ENCODE measurements around the gene PI4K2A.
"Not testable (repeated sequence)": the region's sequence is repeated elsewhere in the genome, so short reads cannot be mapped to it uniquely, and the experiment has no call there.

Gene PI4K2A

GRCh38 chr10:97631098-97631497 lies 9.4 kb upstream of the PI4K2A start:
- no peak for DNase-seq (ENCODE audit: low read depth in 2 of 2)

DNA sequence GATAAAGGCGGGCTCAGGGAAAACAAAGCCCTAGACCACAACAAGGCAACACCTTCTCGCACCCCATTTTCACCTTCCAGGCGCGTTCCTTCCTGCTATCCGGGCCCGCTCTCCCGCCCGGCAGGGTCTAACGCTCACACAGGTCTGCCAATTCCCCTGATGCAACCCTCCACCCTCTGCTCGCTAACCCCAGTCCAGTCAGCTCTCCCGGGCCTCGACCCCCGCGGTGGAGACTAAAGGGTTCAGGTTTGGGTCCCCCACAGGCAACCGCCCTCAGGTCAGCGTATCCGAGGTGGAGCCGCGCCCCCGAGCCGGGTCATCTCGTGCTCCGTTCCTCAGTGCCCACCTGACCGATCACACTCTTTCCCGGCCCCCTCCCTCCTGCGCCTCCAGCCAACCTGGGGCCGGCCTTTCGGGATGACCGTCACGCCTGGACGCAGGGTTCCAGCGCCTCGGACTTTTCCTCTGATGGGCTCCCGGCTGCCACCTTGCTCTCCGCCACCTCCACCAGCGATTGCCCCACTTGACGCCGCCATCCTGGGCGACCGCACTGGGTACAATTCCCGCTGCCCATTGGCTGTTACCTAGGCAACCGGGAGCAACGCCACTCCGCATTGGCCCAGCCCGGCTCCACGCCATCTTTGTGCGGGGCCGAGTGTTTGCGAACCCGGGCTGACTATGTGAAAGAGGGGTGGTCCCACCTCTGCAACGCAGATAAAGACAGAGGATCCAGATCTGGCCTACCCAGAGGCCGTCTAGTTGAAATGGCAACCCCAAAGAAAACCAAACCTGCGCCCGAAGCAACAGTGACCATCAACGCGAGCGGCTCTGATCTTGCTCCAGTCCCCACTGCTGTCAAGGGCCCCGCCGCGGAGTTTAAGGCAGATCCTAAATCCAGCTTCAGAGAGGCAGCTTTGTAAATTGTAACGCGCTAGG lies 7.3 kb upstream of the PI4K2A start, which contains the start of gene MORN4:
Gene MORN4 (minus strand): TSS at position 552 of the 936 bp plus-strand sequence. CDS start 13,847 bp downstream, outside the sequence.
- DNase-seq (ENCODE audit: low read depth in 2 of 2) = peak; percentile 83 to 88

DNA sequence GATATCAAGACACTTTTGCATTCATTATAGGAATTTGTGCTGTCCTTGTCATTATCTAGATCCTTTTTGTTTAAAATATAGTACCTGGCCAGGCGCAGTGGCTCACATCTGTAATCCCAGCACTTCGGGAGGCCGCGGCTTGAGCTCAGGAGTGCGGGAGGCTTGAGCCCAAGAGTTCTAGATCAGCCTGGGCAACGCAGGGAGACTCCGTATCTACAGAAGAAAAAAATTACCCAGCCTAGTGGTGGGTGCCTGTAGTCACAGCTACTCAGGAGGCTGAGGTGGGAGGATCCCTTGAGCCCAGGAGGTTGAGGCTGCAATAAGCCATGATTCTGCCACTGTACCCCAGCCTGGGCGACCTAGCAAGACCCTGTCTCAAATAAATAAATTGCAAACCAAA lies 6.5 kb upstream of the PI4K2A start:
- DNase-seq (ENCODE audit: low read depth in 2 of 2) = peak; percentile 1 to 7

DNA sequence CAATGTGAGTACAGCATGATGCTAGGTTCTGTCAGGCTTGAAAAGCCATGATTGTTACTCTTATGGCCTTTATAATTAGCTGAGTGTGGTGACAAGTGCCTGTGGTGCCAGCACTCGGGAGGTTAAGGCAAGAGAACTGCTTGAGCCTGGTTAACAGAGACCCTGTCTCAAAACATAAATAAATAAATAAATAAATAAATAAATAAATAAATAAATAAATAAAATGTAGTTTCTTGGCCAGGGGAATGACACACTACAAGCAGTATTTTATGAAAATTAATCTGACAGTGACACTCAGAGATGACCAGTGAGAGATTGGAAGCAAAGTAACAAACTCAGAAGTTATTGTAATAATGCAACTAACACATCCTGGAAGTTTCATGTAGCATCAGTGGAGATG lies 4.9 kb upstream of the PI4K2A start:
- DNase-seq (ENCODE audit: low read depth in 2 of 2) = no peak

- DNase-seq (ENCODE audit: low read depth in 2 of 2) = not testable (repeated sequence)
Measured at GRCh38 chr10:97639090-97639489, 1.4 kb upstream of the PI4K2A start.

- peak; percentile 5 to 6 for DNase-seq (ENCODE audit: low read depth in 2 of 2)
Measured at GRCh38 chr10:97640868-97641811, 669 bp downstream of the PI4K2A start.

DNA sequence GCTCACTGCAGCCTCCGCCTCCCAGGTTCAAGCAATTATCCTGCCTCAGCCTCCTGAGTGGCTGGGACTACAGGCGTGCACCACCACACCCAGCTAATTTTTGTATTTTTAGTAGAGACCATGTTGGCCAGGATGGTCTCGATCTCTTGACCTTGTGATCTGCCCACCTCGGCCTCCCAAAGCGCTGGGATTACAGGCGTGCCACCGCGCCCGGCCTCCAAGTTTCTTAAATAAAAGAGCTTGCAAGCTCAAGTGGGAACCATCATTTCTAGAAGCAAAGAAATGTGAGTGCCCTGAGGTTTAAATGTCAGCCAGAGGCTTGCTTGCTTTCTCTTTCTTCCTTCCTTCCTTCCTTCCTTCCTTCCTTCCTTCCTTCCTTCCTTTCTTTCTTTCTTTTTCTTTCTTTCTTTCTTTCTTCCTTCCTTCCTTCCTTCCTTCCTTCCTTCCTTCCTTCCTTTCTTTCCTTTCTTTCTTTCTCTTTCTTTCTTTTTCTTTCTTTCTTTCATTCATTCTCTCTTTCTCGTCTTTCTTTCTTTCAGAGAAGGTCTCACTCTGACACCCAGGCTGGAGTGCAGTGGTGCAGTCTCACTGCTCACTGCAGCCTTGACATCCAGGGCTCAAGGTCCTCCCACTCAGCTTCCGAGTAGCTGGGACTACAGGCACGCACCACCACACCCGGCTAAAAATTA lies 2.1 kb downstream of the PI4K2A start:
- DNase-seq (ENCODE audit: low read depth in 2 of 2) = not testable (repeated sequence)

- DNase-seq (ENCODE audit: low read depth in 2 of 2) = no peak
Measured at GRCh38 chr10:97643441-97643985, 3.0 kb downstream of the PI4K2A start.

GRCh38 chr10:97644936-97645335 lies 4.5 kb downstream of the PI4K2A start:
- DNase-seq (ENCODE audit: low read depth in 2 of 2) = no peak

DNA sequence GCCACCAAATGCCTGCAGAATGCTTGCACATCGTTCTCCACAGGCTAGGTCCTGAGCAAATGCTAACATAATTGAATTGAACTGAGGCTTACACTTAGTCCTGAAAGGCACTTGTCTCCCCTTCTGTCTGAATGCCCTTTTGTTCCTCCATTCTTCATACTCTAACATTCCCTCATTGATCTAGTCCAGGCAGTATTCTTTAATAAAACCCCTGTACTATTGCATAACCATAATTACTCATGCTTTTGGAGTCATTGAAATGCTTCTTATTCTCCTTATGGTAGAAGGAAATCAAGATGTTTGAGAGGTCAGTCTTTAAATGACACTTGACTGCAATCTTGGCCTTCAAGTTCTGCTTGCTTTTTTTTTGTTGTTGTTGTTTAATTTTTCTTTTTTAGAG lies 7.1 kb downstream of the PI4K2A start:
- no peak for DNase-seq (ENCODE audit: low read depth in 2 of 2)

- peak; percentile 2 to 23 for DNase-seq (ENCODE audit: low read depth in 2 of 2)
Measured at GRCh38 chr10:97648562-97649404, 8.3 kb downstream of the PI4K2A start.

DNA sequence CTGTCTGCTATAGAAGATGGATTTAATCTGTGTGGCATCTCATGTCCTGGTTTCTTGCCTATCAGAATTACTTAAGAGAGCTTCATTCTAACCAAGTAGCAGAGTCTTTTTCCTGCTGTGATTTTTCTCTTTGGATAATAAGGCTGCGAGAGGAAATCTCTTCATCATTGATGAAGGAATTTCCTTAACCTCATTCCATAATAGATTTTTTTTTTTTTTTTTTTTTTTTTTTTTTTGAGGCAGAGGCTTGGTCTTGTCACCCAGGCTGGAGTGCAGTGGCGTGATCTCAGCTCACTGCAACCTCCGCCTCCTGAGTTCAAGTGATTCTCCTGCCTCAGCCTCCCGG lies 8.9 kb downstream of the PI4K2A start:
- not testable (repeated sequence) for DNase-seq (ENCODE audit: low read depth in 2 of 2)

- DNase-seq (ENCODE audit: low read depth in 2 of 2) = no peak
Measured at GRCh38 chr10:97650726-97651125, 10.3 kb downstream of the PI4K2A start.

DNA sequence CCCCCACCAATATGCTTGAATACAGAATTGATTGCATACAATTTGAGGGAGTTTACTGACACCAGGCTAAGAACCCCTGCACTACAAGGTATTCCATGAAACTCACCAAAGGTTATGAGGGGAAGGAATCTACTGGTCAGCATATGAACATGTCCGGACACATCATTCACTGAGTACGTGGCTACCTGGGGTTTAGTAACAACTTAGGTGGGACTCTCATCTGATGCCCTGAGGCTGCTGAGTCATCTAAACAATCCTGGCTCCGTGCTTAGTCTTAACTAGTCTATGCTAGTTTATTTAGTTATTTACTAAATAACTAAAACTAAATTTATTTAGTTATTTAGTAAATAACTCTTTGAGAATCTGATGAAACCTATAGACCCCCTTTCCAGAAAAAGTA lies 11.3 kb downstream of the PI4K2A start:
- no peak for DNase-seq (ENCODE audit: low read depth in 2 of 2)

- DNase-seq (ENCODE audit: low read depth in 2 of 2) = no peak
Measured at GRCh38 chr10:97656777-97657176, 16.3 kb downstream of the PI4K2A start.

- DNase-seq (ENCODE audit: low read depth in 2 of 2) = no peak
Measured at GRCh38 chr10:97659589-97659988, 19.1 kb downstream of the PI4K2A start.

DNA sequence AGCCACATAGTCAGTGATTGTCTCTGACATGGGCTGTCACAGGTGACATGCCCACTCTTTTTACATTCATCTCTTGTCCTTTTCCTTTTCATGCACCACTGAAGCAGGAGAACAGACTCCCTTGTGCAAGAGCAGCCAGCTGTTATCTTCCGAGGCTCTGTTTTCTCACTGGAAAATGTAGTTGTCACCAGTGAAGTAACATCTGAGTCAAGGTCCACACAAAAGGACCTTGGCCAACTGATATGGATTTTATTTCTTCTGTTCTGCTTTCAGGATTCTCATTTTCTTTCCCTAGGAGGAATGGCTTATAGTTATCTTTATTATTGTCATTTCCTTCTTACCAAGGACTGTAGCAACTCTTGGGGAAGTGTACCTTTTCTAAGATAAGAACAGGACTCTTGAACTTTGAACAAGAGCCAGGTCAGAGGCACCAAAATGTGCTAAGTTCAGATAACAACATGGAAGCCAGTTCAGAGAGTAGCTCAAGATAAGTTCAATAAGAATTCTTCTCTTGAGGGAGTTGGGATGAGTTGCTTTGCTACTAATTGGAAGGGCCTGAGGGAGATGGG lies 23.9 kb downstream of the PI4K2A start:
- no peak for DNase-seq (ENCODE audit: low read depth in 2 of 2)

DNA sequence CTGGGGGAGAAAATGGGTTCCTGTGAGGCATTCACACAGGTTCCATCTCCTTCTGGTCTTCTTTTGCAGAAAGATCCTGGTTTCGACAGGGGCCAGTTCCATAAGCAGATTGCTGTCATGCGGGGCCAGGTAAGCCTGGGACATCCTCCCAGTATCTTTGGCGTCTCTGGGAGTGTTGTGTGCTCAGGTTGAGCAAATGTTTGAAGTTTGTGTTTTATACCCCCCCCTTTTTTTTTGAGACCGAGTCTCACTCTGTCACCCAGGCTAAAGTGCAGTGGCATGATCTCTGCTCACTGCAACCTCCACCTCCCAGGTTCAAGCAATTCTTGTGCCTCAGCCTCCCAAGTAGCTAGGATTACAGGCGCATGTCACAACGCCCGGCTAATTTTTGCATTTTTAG lies 26.5 kb downstream of the PI4K2A start:
- no peak for DNase-seq (ENCODE audit: low read depth in 2 of 2)

DNA sequence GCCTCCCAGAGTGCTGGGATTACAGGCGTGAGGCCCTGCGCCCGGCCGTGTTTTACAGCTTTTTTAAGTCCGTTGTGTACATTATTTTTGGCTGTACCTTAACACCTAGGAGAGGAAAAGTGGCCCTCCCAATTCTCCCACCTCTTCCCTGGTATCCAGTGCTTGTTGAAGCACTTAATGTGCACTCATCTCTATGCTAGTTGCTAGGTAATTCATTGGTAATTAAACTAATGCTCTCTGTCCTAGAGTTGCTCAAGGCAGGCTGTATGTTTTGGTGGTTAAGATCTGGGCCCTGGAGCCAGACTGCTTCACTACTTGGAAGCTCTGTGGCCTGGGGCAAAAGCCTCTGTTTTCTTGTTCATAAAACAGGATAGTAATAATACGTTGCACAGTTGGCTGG lies 27.0 kb downstream of the PI4K2A start:
- no peak for DNase-seq (ENCODE audit: low read depth in 2 of 2)

DNA sequence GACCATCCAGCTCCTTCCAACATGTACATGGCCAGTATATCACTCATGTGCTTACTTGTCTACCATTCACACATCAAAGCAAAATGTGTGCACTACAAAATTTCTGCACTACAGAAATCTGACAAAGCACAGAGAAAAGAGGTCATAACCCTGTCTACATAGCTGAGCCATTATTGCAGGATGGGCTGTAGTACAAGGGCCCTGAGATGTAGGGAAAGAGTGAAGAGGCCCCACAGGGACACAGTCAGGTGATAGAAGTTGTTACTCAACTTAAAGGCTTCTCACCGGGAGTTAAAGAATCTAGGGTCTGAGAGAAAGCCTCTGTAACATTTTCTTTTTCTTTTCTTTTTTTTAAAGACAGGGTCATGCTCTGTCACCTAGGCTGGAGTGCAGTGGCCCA lies 29.1 kb downstream of the PI4K2A start:
- DNase-seq (ENCODE audit: low read depth in 2 of 2) = no peak
